ENCODE data around the gene CCDC171.
A peak's percentile ranks its signal among the peaks of the same experiment; 100 is the strongest.

Gene CCDC171

GRCh38 chr9:15553528-15553898 is 670 bp downstream of the CCDC171 start:
- Histone ChIP-seq H3K4me2 (ENCODE audit: low read length) (peak overlapping the region; percentile 76), H3F3A (ENCODE audit: insufficient read depth, low read length) (no peaks in the 10 kb centered on the region), H3K27ac (ENCODE audit: low read depth, low read length, poor library complexity, severe bottlenecking) (peak overlapping the region; percentile 77), H3K4me3 (ENCODE audit: low read depth, low read length, poor library complexity, severe bottlenecking) (peak overlapping the region; percentile 77), H3K36me3 (ENCODE audit: insufficient read depth, low read length) (no peaks in the 10 kb centered on the region), H2AFZ (ENCODE audit: low read length) (no peak overlapping the region), H3K79me2 (ENCODE audit: insufficient read depth, low read length) (no peaks in the 10 kb centered on the region), H3K9me2 (ENCODE audit: low read depth, low read length) (no peaks in the 10 kb centered on the region), H3K9me3 (ENCODE audit: low read length) (no peaks in the 10 kb centered on the region), H3K9ac (ENCODE audit: low read length) (peak overlapping the region; percentile 82), H3K4me1 (ENCODE audit: insufficient read depth, low read length, severe bottlenecking) (peaks cover 21% of the 10 kb centered on the region), H4K20me1 (ENCODE audit: insufficient read depth, low read length) (no peaks in the 10 kb centered on the region), H3K27me3 (ENCODE audit: insufficient read depth, low read length) (no peaks in the 10 kb centered on the region)
- TF ChIP-seq EZH2 (IDR thresholded peaks at IDR 0.05; ENCODE audit: borderline replicate concordance, low read length) (no peak), CTCF (IDR thresholded peaks at IDR 0.05; ENCODE audit: low read length) (no peak)

- no peaks in the 10 kb centered on the region for H3F3A ChIP-seq (ENCODE audit: insufficient read depth, low read length)
- H4K20me1 ChIP-seq (ENCODE audit: insufficient read depth, low read length): no peaks in the 10 kb centered on the region
- no peaks in the 10 kb centered on the region for H3K9me3 ChIP-seq (ENCODE audit: low read length)
- H2AFZ ChIP-seq (ENCODE audit: low read length): no peak overlapping the region
- no peaks in the 10 kb centered on the region for H3K36me3 ChIP-seq (ENCODE audit: insufficient read depth, low read length)
- no peak overlapping the region for H3K9ac ChIP-seq (ENCODE audit: low read length)
- no peaks in the 10 kb centered on the region for H3K79me2 ChIP-seq (ENCODE audit: insufficient read depth, low read length)
- no peaks in the 10 kb centered on the region for H3K4me1 ChIP-seq (ENCODE audit: insufficient read depth, low read length, severe bottlenecking)
- no peaks in the 10 kb centered on the region for H3K9me2 ChIP-seq (ENCODE audit: low read depth, low read length)
- no peaks in the 10 kb centered on the region for H3K27me3 ChIP-seq (ENCODE audit: insufficient read depth, low read length)
- no peak for TF ChIP-seq CTCF (IDR thresholded peaks at IDR 0.05; ENCODE audit: low read length)
- TF ChIP-seq EZH2 (IDR thresholded peaks at IDR 0.05; ENCODE audit: borderline replicate concordance, low read length): no peak
- no peak overlapping the region for H3K4me3 ChIP-seq (ENCODE audit: low read depth, low read length, poor library complexity, severe bottlenecking)
- no peak overlapping the region for H3K27ac ChIP-seq (ENCODE audit: low read depth, low read length, poor library complexity, severe bottlenecking)
- no peak overlapping the region for H3K4me2 ChIP-seq (ENCODE audit: low read length)
These were observed 17.9 kb downstream of the CCDC171 start for GRCh38 chr9:15570769-15571168.

GRCh38 chr9:15572200-15572770 is 19.4 kb downstream of the CCDC171 start:
- Histone ChIP-seq H3K27ac (ENCODE audit: low read depth, low read length, poor library complexity, severe bottlenecking) (no peak overlapping the region), H3K27me3 (ENCODE audit: insufficient read depth, low read length) (no peaks in the 10 kb centered on the region), H3F3A (ENCODE audit: insufficient read depth, low read length) (no peaks in the 10 kb centered on the region), H3K9me2 (ENCODE audit: low read depth, low read length) (no peaks in the 10 kb centered on the region), H2AFZ (ENCODE audit: low read length) (no peak overlapping the region), H3K4me1 (ENCODE audit: insufficient read depth, low read length, severe bottlenecking) (no peaks in the 10 kb centered on the region), H3K4me3 (ENCODE audit: low read depth, low read length, poor library complexity, severe bottlenecking) (no peak overlapping the region), H3K36me3 (ENCODE audit: insufficient read depth, low read length) (no peaks in the 10 kb centered on the region), H3K9ac (ENCODE audit: low read length) (no peak overlapping the region), H3K9me3 (ENCODE audit: low read length) (no peaks in the 10 kb centered on the region), H3K79me2 (ENCODE audit: insufficient read depth, low read length) (no peaks in the 10 kb centered on the region), H3K4me2 (ENCODE audit: low read length) (no peak overlapping the region), H4K20me1 (ENCODE audit: insufficient read depth, low read length) (no peaks in the 10 kb centered on the region)
- TF ChIP-seq EZH2 (IDR thresholded peaks at IDR 0.05; ENCODE audit: borderline replicate concordance, low read length): no peak
- TF ChIP-seq CTCF (IDR thresholded peaks at IDR 0.05; ENCODE audit: low read length): no peak

Data from OCI-LY1 (cell line).